Keratinocyte (primary cell): ENCODE measurements around the gene ZG16B. TPM values are rescaled to one million over a fixed set of nuclear protein-coding genes. Genes with fewer than 3 reads are reported as not detected.

ENCODE experiments used
- DNase-seq: peaks from one replicate; pipeline ENCODE4 v3.0.0-alpha.2; 2011; ENCODE audit warnings: low read depth, missing footprints, low spot score
- FAIRE-seq: peaks from 2 replicates; lab custom pipeline; 2011; peaks lifted over from hg19 to GRCh38; lab: Jason Lieb, UNC
- H2AFZ ChIP-seq: 2 replicates; pipeline ENCODE4 v1.6.0; 2012; ENCODE audit warnings: low read length, control low read depth, inconsistent platforms; ENCODE audit not compliant: control insufficient read depth
- H3K27ac ChIP-seq: 2 replicates; pipeline ENCODE4 v1.5.1; 2011; ENCODE audit warnings: low read length; ENCODE audit not compliant: control insufficient read depth, insufficient read depth
- H3K27me3 ChIP-seq: 3 replicates; pipeline ENCODE4 v1.6.0; 2011; ENCODE audit warnings: low read length; ENCODE audit not compliant: control insufficient read depth, insufficient read depth; ENCODE audit errors: extremely low read depth
- H3K36me3 ChIP-seq, 2 experiments: 2 replicates in 1 of 2; 3 replicates in 1 of 2; pipeline ENCODE4 v1.5.1; 2011; ENCODE audit warnings: low read length in 2 of 2, mild to moderate bottlenecking in 1 of 2; ENCODE audit not compliant: control insufficient read depth in 2 of 2, insufficient read depth in 2 of 2; ENCODE audit errors: extremely low read depth in 1 of 2
- H3K4me1 ChIP-seq: 3 replicates; pipeline ENCODE4 v1.5.1; 2011; ENCODE audit warnings: low read length; ENCODE audit not compliant: control insufficient read depth, insufficient read depth; ENCODE audit errors: extremely low read depth
- H3K4me2 ChIP-seq: 3 replicates; pipeline ENCODE4 v1.6.0; 2011; ENCODE audit warnings: low read depth, low read length; ENCODE audit not compliant: control insufficient read depth, insufficient read depth; ENCODE audit errors: extremely low read depth
- H3K4me3 ChIP-seq, 3 experiments: fragments of 200-600 bp in 1 of 3; sonication (generic) in 1 of 3; 2 replicates in 2 of 3; 3 replicates in 1 of 3; pipeline ENCODE4 v1.5.1; 2011 to 2016; ENCODE audit warnings: low read length in 3 of 3, mild to moderate bottlenecking in 3 of 3, control low read depth in 2 of 3, inconsistent platforms in 1 of 3, low read depth in 1 of 3, mixed read lengths in 1 of 3, mixed run types in 1 of 3, moderate library complexity in 1 of 3; ENCODE audit not compliant: control insufficient read depth in 2 of 3, insufficient read depth in 2 of 3; ENCODE audit errors: extremely low read depth in 1 of 3
- H3K79me2 ChIP-seq: 2 replicates; pipeline ENCODE4 v1.6.0; 2012; ENCODE audit warnings: low read length; ENCODE audit not compliant: control insufficient read depth, insufficient read depth
- H3K9ac ChIP-seq: 3 replicates; pipeline ENCODE4 v1.6.0; 2011; ENCODE audit warnings: low read length; ENCODE audit not compliant: control insufficient read depth, insufficient read depth; ENCODE audit errors: extremely low read depth
- H3K9me1 ChIP-seq: 3 replicates; pipeline ENCODE4 v1.6.0; 2011; ENCODE audit warnings: low read length; ENCODE audit not compliant: control insufficient read depth, insufficient read depth; ENCODE audit errors: extremely low read depth
- H3K9me3 ChIP-seq: 2 replicates; pipeline ENCODE4 v1.5.1; 2012; ENCODE audit warnings: low read depth, low read length; ENCODE audit not compliant: control insufficient read depth
- H4K20me1 ChIP-seq: 3 replicates; pipeline ENCODE4 v1.6.0; 2011; ENCODE audit warnings: low read length; ENCODE audit not compliant: control insufficient read depth, insufficient read depth; ENCODE audit errors: extremely low read depth
- EZH2 ChIP-seq: IDR thresholded peaks from one replicate; pipeline ENCODE4 v1.6.1; 2012; ENCODE audit warnings: inconsistent platforms, mild to moderate bottlenecking, low read length, moderate library complexity
- dilution Hi-C: fragments of 300-500 bp; cut with MboI; formaldehyde crosslinking; loops from one replicate; pipeline ENCODE4 v1.7.0; 2020; ENCODE audit warnings: low sequenced_read_pairs; ENCODE audit not compliant: extremely low pct_ligation_motif_present
- polyA plus RNA-seq, 5 experiments: library from polyadenylated mRNA; depleted of rRNA in 3 of 5; stranded (reverse) in 3 of 5; stranded (forward) in 1 of 5; unstranded in 1 of 5; fragments of >200 nt; gene quantifications; 1 replicate in 1 of 5; 2 replicates in 3 of 5; 3 replicates in 1 of 5; pipeline versions ENCODE4 v1.2.1 to v1.2.3, GENCODE V29; 2011 to 2012; ENCODE audit warnings: missing spikeins in 2 of 5, low read depth in 1 of 5, low replicate concordance in 1 of 5
- TF ChIP-seq, protein P1 (sequence below), 3 experiments: IDR thresholded peaks in 1 of 3; conservative IDR thresholded peaks in 1 of 3; optimal IDR thresholded peaks in 1 of 3; 2 replicates in 2 of 3; 3 replicates in 1 of 3; pipeline versions ENCODE3 to v1.5.1; 2011; ENCODE audit warnings: low read length in 3 of 3, mild to moderate bottlenecking in 3 of 3, moderate library complexity in 2 of 3, control low read depth in 1 of 3, inconsistent platforms in 1 of 3; ENCODE audit not compliant: insufficient read depth in 2 of 3; ENCODE audit errors: extremely low read depth in 1 of 3

Gene ZG16B
- polyA plus RNA-seq, 1 donor (not counting 4 experiments of a cell fraction or from before 2014, with no cell fraction given): 2.1 TPM

DNA sequence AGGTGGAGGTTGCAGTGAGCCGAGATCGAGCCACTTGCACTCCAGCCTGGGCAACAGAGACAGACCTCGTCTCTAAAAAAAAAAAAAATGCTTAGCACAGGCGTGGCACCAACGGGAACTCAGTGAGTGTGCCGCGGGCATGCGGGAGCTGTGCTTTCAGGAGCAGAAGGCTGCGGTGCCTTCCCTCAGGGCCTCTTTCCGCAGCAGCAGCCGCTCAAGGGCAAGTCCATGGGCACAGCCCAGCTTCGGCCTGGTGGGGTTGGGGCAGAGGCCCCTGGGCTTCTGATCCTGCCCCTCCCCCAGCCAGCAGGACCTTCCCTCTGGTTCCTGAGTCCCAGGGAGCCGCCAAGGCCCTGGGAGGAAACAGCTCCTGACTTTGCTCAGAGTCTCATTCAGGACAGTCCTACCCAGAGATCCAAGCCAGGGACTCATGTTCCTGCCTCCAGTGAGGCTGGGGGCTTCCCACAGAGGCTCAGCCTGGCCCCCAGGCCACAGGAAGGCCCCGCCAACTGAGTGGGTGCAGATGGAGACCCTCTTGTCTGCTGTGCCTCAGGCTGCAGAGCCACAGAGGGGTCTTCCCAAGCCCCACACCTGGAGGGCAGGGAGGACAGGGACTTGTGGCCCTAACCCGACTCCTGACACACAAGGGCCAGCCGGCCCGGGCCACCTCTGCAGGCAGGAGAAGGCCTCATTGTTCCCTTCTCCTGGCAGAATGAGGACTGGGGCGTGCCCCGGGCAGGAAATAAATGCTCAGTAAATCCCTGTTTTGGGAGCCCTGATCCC, 3.3 kb upstream of the ZG16B start:
- H3K4me2 ChIP-seq: no peak overlapping the region
- H3K9ac ChIP-seq: no peak overlapping the region
- dilution Hi-C loops: no loop called here
- H3K4me1 ChIP-seq: peaks cover 13% of the 10 kb centered on the region
- no peaks in the 10 kb centered on the region for H3K9me3 ChIP-seq
- H3K27ac ChIP-seq: no peak overlapping the region
- no peaks in the 10 kb centered on the region for H4K20me1 ChIP-seq
- H3K79me2 ChIP-seq: no peaks in the 10 kb centered on the region
- no peak for DNase-seq
- no peak overlapping the region for H2AFZ ChIP-seq
- FAIRE-seq: no peak
- H3K9me1 ChIP-seq: no peaks in the 10 kb centered on the region
- H3K27me3 ChIP-seq: peaks cover 52% of the 10 kb centered on the region
- H3K36me3 ChIP-seq: no peaks in the 10 kb centered on the region
- no peak overlapping the region for H3K4me3 ChIP-seq
- TF ChIP-seq, protein P1, sequence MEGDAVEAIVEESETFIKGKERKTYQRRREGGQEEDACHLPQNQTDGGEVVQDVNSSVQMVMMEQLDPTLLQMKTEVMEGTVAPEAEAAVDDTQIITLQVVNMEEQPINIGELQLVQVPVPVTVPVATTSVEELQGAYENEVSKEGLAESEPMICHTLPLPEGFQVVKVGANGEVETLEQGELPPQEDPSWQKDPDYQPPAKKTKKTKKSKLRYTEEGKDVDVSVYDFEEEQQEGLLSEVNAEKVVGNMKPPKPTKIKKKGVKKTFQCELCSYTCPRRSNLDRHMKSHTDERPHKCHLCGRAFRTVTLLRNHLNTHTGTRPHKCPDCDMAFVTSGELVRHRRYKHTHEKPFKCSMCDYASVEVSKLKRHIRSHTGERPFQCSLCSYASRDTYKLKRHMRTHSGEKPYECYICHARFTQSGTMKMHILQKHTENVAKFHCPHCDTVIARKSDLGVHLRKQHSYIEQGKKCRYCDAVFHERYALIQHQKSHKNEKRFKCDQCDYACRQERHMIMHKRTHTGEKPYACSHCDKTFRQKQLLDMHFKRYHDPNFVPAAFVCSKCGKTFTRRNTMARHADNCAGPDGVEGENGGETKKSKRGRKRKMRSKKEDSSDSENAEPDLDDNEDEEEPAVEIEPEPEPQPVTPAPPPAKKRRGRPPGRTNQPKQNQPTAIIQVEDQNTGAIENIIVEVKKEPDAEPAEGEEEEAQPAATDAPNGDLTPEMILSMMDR (optimal IDR thresholded peaks at IDR 0.05 in 1 of 3, IDR thresholded peaks at IDR 0.05 in 1 of 3, conservative IDR thresholded peaks at IDR 0.05 in 1 of 3; ENCODE audit: extremely low read depth in 1 of 3, insufficient read depth in 2 of 3, low read length in 3 of 3): no peak
- TF ChIP-seq EZH2: no peak

DNA sequence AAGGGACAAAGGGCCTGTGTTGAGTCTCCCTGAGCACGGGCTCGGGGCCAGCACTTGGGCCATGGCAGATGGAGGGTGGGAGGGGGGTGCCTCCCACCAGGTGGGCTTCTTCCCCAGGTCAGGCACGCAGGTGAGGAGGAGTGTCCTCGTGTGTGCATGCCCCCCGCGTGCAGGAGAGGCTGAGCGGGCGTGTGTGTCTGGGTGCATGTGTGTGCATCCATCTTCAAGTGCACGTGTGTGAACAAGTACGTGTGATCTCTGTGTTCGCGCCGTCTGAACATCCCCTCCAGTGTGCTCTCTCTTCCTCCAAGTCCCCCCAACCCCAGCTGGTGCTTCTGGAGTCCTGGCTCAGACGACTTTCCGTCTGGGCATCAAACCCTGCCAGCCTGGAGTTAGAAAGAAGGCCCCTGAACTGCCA, 2.7 kb upstream of the ZG16B start:
- dilution Hi-C loops: no loop called here
- H3K9me1 ChIP-seq: no peaks in the 10 kb centered on the region
- H3K9me3 ChIP-seq: no peaks in the 10 kb centered on the region
- peaks cover 13% of the 10 kb centered on the region for H3K4me1 ChIP-seq
- no peak for FAIRE-seq
- H3K9ac ChIP-seq: no peak overlapping the region
- no peak overlapping the region for H3K27ac ChIP-seq
- no peak overlapping the region for H3K4me3 ChIP-seq
- H3K27me3 ChIP-seq: peaks cover 58% of the 10 kb centered on the region
- TF ChIP-seq, protein P1 (optimal IDR thresholded peaks at IDR 0.05 in 1 of 3, IDR thresholded peaks at IDR 0.05 in 1 of 3, conservative IDR thresholded peaks at IDR 0.05 in 1 of 3; ENCODE audit: extremely low read depth in 1 of 3, insufficient read depth in 2 of 3, low read length in 3 of 3): no peak
- no peak for DNase-seq
- H3K36me3 ChIP-seq: no peaks in the 10 kb centered on the region
- H2AFZ ChIP-seq: no peak overlapping the region
- no peak overlapping the region for H3K4me2 ChIP-seq
- H3K79me2 ChIP-seq: no peaks in the 10 kb centered on the region
- H4K20me1 ChIP-seq: no peaks in the 10 kb centered on the region
